ENCODE data around the gene BRWD1. TPM values are rescaled to one million over a fixed set of nuclear protein-coding genes. Genes with fewer than 3 reads are reported as not detected.

BRWD1 gene
- total RNA-seq, 1 donor from 2014 or later: 63.9 TPM

DNA sequence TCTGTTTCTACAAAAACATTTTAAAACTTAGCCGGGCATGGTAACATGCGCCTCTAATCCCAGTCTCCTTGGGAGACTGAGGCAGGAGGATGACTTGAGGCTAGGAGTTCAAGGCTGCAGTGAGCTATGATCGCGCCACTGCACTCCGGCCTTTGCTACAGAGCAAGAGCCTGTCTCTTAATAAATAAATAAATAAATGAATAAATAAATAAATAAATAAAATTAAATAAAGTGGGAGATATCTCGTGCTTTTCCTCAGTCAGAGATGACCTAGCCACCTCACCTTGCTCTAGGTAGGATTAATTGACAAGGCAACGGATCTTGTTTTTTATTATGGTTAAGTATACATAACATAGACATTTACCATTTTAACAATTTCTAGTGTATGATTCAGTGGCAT lies 14.3 kb upstream of the BRWD1 start:
- no peak for DNase-seq (ENCODE audit: low spot score)

DNA sequence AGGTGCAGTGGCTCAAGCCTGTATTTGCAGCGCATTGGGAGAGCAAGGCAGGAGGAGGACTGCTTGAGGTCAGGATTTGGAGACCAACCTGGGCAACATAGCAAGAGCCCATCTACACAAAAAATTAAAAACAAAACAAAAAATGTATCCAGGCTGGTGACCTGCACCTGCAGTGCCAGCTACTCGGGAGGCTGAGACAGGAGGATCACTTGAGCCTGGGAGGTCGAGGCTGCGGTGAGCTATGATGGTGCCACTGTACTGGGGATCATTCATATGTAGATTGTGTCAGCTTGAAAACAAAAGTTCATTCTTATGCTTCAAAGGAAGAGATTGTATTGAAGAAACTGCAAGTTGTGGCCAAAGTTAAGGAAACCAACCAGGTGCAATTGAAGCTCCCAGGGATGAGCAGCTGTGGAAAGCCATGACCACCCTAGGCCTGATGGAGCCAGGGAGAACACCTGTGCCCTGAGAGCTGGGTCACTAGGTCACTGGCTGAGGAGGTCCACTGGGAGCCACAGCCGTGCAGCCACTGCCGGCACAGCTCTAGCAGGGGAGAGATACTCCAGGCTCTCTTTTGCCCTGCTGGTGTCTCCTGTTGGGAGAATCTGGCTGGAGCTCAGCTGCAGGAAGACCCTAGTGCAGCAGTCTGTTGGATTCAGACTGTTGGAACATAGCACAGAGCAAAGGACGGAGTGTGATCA lies 13.3 kb upstream of the BRWD1 start:
- no peak for DNase-seq (ENCODE audit: low spot score)

DNA sequence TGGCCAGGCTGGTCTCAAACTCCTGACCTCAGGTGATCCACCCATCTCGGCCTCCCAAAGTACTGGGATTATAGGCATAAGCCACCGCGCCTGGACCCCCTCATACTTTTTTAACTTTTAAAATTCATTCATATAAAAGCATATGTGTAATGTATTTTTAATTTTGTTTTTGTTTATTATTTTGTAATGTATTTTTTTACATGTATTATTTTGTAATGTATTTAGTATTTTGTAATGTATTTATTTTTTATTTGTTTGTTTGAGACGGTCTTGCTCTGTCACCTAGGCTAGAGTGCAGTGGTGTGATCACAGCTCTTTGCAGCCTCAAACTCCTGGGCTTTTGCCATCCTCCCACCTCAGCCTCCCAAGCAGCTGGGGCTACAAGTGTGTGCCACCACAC lies 12.0 kb upstream of the BRWD1 start:
- no peak for DNase-seq (ENCODE audit: low spot score)

DNA sequence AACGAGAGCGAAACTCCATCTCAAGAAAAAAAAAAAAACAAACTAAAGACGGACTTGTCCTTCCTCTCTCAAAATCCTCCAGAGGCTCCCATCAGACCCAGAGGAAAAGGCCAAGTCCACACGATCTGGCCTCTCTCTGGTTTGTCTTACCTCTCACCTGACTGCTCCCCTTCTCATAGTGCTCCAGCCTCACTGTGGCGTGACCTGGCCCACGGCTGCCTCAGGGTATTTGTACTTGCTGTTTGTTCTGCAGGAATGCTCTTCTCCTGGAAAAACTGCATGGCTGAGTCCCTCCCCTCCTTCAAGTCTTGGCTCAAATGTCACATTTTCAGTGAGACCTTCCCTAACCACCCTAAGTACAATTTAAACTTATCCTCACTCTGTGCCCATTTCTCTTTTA lies 8.0 kb upstream of the BRWD1 start:
- no peak for DNase-seq (ENCODE audit: low spot score)

DNA sequence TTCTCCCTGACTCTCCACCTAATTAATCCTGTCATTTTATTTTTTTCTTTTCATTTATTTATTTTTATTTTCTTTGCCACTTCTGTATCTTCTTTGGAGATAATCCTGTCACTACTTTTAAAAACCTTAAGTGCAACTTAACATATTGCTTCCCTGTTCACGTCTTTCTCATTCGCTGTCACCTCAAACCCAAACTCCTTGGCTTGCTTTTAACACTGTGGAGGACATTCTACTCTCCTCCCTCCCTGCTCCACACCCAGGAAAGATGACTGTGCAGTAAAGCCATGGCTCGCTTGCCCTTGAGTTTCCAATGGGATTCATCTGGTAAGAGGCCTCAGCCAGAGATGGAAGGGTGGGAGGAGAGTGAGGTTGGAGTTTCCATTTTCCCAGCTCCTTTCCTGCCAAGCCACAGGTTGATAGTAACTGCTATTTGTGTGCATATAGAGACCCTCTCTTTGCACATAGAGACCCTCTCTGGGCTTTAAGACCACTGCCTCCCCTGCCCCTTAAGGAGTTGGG lies 6.4 kb upstream of the BRWD1 start:
- no peak for DNase-seq (ENCODE audit: low spot score)

DNA sequence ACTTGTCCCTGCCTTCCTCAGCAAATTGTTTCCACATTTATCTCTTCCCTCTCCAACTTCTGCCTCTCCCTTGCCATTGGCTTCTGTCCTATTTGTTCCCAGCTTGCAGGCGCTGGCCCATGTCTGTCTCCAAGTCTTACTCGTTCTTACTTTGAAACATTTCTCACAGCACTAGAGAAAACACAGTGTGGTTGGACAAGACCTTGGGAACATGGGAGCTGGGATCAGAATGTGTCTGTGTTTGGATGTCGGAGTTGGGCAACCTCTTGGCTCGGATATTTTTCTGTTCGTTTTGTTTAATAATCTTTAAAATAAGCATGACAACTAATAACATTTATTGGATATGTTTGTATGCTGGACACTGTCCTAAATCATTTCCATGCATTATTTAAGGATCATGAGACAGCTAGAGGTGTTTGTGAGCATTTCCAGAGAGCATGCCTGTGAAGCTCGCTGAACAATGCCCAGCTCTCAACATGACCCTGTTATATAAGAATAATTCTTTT lies 5.9 kb upstream of the BRWD1 start:
- no peak for DNase-seq (ENCODE audit: low spot score)

DNA sequence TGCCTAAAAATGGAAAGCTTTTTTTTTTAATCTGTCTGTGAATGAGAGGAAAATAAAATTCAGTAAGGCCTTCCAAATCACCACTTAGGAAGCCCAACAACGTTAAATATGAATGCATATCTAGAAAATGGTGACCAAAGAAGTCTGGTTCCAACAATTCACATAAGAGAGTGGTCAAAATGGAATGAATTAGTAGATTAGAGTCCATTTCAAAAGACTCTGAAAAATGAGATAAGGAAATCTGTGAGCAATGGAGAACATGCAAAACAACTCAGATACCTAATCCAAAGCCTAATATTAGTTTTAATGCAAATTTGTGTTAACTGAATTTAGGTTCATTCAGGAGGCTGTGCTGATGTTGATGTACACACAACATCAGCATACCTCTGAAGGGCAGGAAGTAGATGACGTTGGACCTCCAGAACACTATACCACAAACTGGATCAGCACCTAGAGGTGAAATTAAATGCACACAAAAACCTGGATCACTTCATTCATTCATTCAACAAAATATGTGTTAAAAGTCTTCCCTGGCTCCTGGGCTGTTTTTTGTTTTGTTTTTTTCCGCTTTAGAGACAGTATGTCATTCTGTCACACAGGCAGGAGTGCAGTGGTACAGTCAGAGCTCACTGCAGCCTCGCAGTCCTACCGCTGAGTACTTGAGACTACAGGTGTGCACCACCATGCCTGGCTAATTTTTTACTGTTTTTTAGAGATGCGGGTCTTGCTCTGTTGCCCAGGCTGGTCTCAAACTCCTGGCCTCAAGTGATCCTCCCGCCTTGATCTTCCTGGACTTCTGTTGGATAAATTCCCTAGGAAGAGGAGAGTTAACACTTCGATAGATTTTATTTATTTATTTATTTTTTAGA lies 4.9 kb upstream of the BRWD1 start:
- DNase-seq (ENCODE audit: low spot score): no peak

DNA sequence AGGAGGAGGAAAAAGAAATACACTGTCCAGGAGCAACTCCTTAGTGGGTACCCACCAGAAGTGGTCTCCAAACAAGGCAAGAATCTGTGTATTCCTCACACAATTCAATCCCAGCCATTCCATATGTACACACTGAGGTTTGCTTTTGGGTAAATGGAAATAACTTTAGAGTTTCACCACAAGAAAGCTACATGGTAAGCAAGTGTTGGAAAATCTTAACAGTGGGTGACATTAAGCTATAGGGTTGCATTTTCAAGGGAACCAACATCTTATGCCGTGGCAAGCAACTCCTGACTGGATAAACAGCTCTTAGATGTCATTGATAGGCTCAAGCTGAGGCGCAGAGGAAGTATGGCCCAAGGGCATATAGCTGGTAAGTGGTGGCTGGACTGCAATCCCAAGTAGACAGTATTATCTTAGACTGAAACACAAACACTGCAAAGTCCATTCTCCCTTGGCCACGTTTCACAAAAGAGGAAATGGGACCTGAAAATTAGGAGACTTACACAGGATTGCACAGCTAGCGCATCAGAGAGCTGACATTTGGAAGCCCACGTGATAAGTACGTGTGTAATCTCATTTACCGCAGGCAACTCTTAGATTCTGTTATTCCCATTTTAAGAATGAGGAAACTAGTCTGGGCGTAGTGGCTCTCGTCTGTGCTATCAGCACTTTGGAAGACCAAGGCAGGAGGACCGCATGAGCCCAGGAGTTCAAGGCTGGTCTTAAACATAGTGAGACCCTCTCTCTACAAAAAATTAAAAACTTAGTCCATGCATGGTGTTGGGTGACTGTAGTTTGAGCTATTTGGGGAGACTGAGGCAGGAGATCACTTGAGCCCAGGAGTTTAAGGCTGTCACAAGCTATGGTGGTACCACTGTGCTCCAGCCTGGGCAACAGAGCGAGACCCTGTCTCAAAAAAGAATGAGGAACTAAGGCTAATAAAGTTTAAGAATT lies 4.0 kb upstream of the BRWD1 start:
- no peak for DNase-seq (ENCODE audit: low spot score)

DNA sequence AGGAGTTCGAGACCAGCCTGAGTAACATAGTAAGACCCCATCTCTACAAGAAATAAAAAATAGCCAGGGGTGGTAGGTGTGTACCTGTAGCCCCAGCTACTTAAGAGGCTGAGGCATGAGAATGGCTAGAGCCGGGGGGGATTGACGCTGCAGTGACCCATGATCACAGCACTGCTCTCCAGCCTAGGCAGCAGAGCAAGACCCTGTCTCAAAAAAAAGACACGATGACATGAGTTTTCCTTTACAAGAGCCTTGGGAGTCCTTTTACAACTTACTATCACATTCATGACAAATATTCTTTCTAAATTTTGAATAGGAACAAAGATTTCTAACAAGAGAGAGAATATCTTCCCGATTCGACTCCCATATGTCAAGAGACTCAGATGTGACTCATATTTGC lies 3.3 kb upstream of the BRWD1 start:
- no peak for DNase-seq (ENCODE audit: low spot score)

DNA sequence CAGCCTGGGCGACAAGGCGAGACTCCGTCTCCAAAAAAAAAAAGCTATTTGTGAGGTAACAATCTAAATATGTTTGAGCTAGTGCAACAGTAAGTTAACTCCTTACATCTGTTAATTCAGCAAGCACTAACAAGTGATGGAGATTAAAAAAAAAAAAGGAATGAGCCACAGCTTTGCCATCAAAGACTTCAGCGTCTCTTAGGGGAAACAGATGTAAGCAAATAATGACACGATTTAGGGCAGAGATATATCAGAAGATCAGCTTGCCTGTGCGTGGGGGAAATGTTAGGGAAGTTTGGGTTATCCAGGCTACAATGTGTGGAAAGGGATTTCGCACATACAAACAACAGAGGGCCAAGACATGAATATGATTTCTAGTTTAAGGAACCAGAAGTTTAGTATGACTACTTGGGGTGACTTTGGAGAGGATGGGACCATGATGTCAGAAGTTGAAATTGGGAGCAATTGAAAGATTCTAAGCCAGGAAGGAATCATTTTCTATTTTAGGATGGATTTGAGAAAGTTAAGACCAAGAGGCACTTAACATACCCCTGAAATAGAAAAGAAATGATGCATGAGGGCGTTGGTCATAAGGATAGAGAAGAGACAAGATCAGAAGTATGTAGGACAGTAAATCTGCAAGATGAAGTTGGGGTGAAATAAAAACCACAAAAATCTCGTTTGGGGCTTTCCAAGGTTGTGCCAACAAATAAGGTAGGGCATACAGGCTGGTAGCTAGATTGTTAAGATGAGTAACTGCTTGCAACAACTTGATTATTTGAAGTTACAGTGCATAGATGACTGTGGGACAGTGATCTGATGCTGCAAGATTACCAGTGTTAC lies 2.4 kb upstream of the BRWD1 start:
- no peak for DNase-seq (ENCODE audit: low spot score)

DNA sequence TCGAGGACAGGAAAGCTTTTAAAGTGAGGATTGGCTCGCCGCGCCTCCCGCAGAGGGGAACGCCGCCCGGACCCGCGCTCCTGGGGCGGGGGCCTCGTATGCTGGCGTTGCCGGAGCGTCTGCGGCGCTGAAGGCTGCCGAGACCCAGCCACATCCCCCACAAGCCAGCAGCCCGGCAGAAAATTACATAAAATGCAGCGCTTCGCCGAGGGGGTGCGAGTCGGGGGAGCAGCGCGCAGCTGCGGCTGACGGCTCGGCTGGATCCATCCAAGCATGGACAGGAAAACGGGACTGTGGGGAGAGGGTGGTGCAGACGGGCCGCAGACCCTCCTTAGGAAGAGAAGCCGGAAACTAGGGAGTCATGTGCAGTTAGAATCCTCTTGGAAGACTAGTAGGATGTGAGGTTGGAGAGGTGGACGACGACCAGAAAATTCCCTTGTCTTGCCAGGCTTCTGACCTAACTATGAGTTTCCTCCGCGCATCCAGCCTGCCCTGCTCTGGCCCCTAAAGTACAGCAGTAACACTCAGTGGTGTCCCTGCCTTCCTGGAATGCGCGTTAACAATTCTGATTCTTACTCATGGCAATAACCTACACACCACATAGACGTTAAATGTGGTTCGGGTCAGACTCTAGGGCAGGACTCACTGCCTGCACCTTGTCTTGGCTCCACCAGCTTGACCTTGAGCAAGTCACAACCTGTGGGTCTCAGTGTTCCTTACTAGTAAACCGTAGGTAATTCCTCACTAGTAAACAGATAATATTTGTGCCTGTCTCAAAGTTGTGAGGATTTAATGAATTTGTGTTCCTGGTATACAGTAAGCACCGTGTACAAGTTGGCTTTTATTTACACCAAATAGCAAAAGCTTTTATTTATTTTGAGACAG lies 953 bp upstream of the BRWD1 start:
- peak; percentile 55 for DNase-seq (ENCODE audit: low spot score)

DNA sequence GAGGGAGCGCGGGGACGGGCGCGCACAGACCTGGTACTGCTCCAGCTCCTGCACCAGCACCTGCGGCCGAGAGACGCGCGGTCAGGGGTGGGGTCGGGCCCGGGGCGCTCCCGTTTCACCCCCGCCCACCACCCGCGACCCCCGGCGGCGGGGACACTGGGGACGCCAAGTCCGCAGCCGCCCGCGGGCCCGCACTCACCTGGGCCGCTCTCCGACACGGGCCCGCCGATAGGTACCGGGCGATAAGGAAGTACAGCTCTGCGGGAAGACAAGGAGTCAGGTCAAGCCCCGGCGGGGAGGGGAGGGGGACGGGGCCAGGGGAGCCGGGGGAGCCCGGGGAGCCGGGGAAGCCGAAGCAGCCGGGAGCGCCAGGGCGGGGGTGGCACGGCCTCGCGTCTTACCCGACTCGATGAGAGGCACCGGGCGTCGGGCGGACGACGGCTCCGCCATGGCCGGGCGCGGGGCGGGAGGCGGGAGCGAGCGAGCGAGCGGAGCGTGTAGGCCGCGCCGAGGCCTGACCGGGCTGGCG lies 326 bp downstream of the BRWD1 start:
- DNase-seq (ENCODE audit: low spot score): no peak

DNA sequence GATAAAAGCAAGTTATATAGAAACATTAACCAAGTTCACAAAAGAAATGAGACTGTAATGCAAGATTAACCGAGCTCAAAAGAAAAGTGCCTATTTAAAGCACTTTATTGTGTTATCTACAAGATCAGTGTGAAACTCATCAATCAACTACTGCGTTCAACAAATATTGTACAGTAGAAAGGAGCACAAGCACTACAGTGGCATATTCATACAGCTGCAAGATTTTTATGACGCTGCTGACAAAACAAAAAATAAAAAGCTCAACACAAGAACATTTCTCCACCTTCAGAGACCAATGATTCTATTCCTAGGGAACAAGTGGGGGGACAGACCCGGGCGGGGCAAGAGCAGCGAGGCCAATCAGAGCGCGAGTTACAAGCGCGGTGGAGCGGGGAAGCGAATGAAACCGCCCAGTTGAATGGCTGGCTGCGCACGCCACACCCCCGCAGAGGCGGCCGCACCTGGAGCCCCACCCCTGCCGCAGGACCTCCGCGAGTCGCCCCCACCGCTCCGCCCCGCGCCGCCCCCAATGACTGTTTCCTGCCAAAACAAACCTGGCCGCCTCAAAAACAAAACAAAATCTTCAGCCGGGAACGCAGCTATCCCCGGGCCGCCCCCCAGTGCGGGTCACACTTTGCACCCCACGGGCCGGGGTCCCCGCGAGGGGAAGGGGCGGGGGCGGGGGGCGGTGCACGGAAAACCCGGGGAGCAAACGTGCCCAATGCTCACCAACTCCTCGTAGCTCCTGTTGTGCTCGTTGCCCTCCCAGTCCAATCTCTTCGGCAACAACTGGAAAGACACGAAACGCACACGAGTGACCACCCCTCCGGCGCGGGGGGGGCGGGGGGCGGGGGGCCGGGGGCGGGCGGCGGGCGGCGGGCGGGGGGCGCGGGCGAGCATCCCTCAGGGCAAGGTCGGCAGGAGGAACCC lies 1.1 kb downstream of the BRWD1 start:
- DNase-seq (ENCODE audit: low spot score): peak; percentile 95

DNA sequence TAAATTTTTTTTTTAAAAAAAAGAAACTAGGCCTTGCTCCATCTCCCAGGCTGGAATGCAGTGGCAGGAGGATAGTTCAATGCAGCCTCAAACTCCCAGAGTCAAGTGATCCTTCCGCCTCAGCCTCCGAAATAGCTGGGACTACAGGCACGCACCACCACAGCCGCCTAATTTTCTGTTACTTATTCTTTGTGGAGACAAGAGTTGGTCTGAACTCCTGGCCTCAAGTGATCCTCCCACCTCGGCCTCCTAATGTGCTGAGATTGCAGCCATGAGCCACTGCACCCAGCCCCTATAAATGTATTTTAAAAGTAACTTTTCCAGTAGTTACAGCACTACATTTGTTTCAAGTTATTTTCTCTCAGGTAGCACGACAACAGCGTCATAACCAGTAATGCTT lies 2.3 kb downstream of the BRWD1 start:
- DNase-seq (ENCODE audit: low spot score): no peak

DNA sequence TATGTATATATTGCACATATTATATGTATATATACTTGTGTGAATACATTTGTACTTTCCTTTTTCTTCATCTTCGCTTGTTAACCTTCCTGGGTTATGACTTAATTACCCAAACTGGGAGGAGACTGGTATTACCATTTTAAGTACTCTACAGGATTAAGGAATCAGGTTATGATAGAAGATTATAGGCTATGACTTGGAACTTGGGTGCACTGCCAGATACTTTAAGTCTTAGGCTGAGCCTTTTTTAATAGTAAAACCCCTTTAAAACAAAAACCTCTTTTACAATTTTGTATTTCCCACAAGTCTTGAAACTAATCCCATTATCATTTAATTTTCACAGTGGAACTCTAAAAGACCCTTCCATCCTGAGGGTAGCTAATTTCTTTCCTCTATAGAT lies 6.0 kb downstream of the BRWD1 start:
- DNase-seq (ENCODE audit: low spot score): no peak

DNA sequence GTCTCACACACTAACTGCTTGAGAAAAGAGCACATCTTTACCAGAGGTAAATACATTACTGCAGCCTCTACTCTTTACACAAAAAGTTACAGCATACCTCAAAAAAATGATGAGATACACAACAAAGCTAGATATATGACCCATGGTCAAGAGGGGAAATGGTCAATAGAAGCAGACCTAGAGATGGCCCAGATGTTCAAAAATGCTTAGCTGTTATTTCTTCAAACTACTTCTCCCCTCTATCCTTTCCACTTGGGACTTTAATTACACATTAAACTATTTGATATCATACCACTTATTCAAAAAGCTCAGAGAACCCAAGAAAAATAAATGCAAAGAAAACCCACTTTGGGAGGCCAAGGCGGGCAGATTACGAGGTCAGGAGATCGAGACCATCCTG lies 12.8 kb downstream of the BRWD1 start:
- DNase-seq (ENCODE audit: low spot score): no peak

DNA sequence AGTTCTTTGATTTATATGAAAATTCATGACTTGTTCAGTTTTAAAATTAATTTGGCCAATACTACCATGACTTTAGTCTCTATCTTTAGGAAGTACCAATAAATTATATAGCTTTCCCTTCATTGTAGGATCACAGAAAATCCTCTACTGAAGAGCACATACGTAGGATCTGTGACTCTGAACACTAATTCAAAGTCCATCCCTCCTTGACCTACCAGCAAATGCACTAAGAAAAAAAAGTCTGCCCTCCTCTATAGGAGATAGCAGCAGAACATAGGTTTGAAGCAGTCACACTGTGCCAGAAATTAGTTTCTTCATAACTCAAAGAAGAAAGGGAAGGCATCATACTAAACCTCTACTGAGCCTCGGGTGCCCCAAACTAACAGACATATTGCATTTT lies 16.5 kb downstream of the BRWD1 start:
- DNase-seq (ENCODE audit: low spot score): no peak

DNA sequence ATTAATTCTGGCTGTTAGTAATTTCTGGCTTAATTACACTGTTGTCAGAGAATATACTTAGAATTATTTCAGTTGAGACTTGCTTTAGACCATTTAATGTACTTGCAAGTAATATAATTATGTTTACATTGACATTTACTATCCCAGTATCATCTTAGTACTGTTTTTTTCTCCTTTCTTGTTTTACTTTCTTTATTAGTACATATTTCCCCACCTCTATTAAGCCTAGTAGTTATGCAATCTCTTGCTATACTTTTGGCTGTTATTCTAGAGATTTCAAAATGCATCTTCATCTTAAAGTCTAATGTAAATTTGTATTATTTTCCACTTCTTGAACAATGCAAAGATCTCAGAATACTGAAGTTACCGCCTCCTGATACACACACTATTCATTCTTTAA lies 24.4 kb downstream of the BRWD1 start:
- DNase-seq (ENCODE audit: low spot score): no peak

Data from ureter (tissue), 1 donor.